ENCODE data around the gene CLIP4.
"Not testable (repeated sequence)": the region's sequence is repeated elsewhere in the genome, so short reads cannot be mapped to it uniquely, and the experiment has no call there.

CLIP4 gene

DNA sequence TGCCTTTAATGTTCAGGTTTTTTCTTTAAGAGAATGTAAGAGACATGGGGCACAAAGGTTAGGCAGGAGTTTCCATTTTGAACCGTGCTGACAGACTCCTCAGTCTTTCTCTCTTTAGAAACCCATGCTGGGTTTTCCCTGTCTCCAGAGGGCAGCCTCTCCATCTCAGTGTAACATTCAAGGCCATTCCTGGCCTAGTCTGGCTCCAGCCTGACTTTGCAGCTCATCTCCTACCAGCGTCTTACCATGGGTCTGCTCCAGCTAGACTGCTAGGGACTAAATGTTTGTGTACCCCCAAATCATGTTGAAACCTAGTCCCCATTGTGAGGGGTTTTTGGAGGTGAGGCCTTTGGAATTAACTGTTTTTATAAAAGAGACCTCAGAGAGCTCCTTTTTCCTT, 9.8 kb upstream of the CLIP4 start:
- DNase-seq: no peak

DNA sequence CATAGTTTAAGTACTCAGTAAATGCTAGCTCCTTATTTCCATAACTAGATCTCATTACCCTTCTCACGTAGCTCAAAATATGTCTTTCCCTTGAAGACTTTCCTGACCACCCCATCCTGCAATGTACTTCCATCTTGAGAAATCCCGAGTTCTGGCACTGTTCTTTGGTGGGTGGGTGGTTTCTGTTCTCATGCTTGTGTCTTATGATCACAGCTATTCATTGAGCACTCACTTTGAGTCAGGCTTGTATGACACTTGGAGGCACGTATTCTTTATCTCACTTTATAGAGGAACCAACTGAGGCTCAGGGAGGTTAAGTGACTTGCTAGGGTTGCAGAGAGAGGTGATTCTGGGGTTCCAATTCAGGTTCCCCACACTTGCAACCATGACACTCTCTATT, 9.0 kb upstream of the CLIP4 start:
- peak; percentile 19 to 71 for DNase-seq

DNA sequence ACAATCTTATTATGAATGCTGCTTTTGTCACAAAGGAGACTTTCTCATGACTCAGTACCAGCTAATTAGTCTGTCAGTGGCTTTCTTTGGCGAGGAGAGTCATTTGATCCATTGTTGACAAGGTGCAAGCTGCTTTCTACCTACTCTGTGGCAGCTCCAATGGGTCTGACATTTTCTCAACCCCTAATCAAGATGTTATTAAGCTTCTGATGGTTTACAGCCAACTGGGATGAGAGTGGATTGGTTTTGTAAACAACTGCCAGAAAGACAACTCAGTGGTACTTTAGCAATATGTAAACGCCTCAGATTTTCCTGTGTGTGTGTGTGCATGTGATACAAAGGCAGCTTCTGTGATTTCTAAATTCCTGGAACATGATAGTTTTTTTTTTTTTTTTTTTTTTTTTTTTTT, 8.2 kb upstream of the CLIP4 start:
- no peak for DNase-seq

DNA sequence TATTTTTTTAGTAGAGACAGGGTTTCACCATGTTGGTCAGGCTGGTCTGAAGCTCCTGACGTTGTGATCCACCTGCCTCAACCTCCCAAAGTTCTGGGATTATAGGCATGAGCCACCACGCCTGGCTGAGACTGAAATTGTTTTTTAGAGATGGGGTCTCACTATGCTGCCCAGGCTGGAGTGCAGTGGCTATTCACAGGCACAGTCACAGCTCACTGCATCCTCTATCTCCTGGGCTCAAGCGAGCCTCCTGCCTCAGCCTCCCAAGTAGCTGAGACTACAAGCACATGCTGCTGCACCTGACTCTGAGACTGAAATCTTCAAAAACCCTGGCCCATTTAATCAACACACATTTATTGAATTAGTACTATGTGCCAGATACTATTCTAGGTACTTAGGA, 7.7 kb upstream of the CLIP4 start:
- not testable (repeated sequence) for DNase-seq

DNA sequence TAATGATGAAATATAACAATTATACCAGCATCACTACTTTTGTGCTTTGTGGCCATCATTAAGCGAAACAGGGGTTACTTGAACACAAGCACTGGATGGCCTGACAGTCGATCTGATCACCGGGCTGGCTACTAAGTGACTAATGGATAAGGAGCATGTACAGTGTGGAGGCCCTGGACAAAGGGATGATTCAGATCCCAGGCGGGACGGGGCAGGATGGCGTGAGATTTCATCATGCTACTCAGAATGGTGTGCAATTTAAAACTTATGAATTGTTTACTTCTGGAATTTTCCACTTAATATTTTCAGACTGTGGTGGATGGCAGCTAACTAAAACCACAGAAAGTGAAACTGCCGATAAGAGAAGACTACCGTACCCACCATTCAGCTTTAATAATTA, 7.0 kb upstream of the CLIP4 start:
- DNase-seq: peak; percentile 31 to 48

DNA sequence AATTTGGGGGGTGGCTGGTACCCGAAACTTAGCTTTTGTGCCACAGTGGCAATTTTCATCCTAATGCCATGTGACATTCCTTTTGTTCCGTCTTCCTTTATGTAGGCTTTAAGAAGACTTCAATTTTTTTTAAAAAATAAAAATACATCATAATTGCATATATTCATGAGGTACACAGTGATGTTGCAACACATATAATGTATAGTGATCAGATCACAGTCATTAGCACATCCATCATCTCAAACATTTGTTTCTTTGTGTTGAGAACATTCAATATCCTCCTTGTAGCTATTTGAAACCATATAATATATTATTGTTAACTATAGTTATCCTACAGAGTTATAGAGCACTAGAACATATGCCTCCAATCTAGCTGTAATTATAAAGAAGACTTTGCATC, 6.0 kb upstream of the CLIP4 start:
- no peak for DNase-seq

DNA sequence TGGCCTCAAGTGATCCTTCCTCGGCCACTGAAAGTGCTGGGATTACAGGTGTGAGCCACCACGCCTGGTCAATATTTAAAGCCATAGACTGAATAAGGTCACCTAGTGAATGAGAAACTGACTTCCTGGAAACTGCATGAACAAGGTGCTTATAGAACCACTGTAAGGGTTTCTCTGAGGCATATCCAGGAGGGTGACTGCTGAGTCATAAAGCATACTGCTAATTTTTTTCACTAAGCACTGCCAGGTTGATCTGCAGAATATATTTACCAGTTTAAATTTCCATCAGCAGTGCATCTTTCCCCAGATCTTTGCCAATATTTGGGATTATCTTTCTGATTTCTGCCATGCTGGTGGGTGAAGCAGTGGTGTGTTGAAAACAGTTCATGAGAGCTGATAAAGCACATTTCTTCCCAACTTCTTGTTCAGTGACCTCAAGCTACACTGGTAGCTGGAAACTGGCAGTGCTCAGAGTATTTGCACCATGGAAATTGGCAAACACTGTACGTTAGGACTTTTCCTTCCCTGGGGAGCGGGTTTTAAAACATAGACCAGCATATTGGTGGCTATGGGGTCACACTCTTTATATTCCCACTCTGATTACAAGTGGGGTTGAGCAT, 4.2 kb upstream of the CLIP4 start:
- no peak for DNase-seq

DNA sequence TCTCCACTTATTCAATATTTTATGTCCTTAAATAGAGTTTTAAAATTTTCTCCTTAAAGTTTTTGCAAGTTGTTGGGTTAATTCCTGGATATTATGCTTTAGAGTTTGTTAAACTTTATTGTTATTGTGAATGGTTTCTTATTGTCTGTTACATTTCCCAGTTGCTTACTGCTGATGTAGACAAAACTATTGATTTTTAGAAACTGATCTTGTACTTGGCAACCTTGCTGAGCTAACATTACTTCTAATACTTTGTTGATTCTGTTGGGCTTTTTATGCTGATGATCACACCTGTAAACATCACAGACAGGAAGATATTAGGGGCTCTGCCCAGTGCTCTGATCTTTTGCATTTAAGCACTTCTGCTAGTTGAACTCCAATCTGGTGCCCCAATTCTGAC, 2.8 kb upstream of the CLIP4 start:
- no peak for DNase-seq

DNA sequence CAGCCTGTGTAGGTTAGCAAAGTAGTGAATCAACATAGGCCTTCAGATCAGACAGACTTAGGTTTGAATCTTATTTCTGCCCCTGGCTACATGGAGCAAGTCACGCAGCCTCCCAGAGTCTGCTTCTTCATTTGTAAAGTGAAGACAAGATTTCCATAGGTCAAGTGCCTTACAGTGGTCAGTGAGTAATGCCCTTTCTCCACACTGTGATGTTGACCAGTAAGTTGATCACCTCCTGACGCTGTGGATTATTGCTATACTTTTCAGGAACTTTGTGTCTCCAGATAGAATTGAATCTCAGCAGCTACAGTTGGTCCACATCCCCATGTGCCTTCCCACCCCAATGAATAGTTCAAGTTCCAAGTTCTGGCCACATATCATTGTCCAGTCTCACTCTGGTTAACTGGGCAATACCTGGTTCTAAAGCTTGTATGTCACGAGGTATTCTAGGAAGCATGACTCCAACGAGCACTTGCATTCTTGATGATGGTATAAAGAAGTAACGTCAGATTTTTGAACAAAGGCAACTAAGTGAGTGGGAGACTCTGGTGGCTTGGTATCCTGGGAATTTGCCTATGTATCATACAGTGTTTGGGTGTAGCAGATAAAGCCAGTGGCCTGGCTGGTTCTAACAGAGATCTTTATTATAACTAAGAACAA, 2.1 kb upstream of the CLIP4 start:
- peak; percentile 43 to 61 for DNase-seq

DNA sequence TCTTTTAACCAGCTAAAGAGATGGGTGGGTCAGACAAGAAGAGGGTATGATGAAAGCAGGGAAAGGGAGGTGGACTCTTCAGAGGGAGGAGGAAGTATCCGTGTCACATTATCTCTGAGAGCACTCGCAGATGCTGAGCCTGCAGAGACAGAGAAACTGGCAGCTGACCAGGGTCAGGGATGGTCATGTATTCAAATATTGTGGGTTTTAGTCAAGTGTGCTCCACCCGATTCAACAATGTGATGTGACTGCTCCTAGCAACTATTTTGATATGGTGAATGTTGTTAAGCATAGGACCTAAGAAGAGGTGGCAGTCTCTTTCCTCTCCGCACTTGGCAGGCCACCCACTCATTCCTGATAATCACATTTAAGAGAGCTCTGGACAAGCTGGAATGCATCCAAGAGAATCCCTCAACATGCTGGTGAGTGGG, 1.3 kb upstream of the CLIP4 start:
- DNase-seq: peak; percentile 88 to 93

DNA sequence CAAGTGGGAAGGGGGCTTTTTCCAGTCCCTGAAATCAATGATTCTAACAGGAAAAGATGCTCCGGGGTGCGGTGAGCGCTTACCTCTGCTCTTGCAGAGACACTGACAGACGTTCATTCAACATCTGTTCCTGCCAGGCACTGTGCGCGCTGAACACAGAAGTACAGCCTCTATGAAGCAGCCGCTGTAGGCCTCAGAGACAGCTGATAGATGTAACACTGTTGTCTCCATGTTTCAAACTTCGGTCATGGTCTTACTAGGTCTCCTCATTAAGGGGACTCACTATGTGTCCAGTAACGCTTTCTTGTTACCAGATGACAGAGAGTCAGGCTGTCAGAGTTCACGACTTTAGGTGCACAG, 649 bp upstream of the CLIP4 start:
- no peak for DNase-seq

DNA sequence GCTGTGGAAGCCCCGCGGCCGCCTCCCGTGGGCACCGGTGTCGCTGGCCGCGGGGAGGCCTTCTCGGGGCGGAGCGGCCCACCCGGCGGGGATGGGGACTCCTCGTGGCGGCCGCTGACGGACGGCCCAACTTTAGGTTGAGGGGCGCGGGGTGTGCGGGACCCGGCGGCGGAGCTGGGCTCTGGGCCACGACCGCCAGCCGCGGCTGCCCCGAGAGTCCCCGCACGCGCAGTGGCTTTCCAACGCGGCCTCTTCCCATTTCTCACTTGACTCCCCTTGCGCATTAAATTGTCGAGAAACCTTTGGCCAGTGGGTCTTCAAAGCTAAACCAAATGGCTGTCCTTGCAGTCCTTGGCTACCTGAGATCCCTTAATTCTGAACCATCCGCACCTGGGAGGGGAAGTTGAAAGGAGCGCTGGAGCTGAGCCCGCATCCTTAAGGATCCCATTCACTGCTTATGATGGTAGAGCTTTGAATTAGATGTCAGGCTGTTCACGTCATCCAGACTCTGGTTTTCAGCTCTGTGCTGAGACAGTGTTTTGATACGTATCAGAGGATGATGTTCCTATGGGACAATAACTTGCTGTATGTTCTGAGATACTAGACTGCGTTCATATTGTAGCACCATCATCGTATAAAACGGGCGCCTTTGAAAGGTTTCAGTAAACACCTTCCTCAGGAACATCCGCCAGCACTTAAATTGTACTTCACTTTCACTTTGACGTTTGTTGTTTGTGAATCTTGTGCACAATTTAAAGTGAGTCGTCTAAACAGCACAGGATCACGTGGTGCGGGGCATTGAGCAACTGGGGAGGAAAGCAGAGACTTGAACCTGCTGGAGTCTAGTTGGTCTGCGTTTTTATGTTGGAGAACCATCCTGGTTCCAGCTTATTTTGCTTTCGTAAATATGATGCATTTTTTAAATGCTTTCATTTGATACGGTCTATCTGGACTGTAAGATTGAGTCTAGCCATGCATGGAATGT, 874 bp downstream of the CLIP4 start:
- peak; percentile 69 to 73 for DNase-seq

DNA sequence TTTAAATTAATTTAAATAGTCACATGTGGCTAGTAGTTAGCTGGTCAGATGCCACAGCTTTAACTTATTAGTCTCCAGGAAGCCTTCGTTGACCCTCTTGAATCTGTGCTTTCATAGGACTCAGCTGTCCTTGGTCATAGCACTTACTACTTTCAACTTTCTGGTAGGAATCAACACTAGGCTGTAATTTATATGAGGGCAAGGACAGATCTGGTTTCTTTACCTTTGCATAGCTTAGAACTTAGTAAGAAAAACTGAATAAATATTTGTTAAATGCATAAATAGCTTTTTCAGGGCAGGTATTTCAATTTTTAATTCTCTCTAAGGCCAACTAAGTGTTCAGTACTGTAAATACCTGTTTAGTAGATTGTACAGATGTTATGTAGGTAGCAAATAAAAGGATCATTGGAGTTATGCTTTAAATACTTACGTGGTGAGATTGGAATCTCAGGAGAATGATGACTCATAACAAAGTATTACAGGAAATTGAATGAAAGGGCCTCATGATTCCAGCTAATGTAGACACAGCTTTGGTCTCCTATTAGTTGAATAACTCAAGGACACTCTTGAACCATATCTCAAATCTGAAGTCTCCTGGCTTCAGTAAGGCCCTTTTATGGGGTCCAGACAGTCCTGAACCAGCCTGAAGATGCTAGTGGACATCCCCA, 2.6 kb downstream of the CLIP4 start:
- DNase-seq: no peak

DNA sequence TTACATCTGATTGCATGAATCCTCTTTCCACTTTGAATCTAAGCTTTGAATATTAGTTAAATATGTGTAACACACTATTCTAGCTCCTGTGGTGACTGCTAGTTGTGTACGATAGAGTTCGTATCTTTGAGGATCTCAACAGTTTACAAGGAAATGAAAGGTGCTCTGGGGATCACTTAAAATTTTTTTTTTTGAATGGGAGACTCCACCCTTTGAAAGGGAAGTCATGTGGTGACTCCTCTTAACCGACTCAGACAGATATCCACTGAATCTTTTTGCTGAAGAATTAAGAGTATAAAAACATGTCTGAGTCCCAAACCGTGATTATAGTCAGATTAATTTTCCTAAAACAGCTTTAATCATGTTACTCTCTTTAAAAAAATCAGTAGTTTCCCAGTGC, 4.0 kb downstream of the CLIP4 start:
- no peak for DNase-seq

DNA sequence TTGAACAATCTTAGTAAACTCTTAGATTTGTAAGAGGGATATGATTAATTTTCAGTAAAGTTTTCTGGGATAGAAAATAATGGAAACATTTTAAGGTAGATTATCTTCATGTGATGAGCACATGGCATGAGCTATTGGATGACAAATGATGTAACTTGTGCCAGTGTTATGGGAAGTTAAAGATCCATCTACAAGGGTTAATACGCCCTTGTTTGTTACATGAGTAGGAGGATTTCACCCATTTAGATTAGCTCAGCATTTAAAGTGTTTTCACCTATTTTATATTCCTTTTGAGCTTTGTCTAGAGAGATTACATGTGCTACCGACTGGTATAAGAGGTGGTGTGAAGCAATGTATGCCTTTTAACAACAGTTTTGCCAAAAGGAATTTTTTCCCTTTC, 5.6 kb downstream of the CLIP4 start:
- no peak for DNase-seq

DNA sequence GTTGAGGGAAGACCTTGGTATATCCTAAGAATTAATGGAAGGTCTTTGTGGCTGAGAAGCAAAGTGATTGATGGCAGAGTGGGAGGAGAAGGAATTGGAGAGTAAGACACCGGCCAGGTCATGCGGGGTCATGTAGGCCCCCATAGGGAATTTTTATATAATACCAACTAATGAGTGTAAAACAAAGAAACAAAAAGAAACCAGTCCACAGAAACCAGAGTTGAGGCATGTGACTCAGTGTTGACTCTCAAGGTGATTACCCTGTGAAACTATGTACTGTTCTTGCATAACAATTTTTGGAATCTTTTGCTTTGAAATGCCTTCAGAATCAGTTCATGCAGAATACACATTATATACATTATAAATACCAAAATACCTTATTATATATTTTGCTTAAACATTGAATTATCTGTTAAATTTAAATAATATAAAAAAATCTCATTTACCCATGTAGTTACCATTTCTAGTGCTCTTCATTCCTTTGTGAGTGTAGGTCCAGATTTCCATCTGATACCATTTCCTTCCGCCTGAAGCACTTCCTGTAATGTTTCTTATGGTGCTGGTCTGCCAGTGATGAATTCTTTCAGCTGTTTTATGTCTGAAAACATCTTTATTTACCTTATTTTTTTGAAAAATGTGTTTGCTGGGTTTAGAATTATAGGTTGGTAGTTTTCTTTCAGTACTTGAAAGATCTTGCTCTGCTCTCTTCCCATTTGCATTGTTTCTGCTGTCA, 8.6 kb downstream of the CLIP4 start:
- DNase-seq: no peak

DNA sequence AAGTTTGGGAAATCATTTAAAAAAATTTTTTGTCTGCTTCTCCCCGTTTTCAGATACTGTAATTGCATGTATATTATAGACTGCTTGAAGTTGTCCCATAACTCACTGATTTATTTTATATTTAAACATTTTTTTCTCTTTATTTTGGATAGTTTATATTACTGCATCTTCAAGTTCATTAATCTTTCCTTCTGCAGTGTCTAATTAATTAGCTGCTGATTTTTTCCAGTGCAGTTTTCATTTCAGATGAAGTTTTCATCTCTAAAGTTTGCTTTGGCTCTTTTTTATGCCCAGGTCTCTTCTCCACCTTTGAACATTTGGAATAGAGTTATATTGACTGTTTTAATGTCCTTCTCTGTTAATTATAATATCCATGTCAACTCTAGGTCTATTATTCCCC, 9.3 kb downstream of the CLIP4 start:
- no peak for DNase-seq

DNA sequence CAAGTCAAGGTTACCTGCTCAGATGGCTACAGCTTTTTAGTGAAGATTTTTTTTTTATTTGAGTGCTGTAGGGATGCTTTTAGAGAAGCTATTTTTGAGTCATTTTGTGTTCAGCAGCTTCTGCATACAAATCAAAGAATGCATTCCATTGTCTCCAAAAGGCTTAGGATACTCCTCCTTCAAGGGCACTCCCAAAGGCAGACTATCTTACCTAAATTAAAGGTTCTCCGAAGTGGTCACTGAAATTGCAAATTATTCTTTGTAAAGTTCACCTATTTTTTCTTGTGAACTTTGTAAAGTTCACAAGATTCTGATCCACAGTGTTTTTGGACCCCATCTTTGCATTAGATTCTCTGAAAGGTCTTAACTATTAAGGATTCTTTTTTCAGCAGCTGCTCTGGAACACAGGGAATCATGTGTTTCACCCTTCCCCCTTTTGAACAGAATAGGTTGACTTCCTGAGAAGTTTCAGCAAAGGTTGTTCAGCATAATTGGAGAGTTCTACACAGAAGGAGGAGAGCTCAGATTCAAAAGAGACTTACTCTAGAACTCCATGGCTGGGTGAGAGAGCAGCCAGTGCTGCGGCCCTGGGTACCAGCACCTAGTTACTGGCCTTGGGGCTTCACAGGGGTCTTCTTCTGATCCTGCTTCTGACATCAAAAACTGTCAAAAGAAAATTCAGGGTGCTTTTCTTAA, 14.5 kb downstream of the CLIP4 start:
- no peak for DNase-seq

DNA sequence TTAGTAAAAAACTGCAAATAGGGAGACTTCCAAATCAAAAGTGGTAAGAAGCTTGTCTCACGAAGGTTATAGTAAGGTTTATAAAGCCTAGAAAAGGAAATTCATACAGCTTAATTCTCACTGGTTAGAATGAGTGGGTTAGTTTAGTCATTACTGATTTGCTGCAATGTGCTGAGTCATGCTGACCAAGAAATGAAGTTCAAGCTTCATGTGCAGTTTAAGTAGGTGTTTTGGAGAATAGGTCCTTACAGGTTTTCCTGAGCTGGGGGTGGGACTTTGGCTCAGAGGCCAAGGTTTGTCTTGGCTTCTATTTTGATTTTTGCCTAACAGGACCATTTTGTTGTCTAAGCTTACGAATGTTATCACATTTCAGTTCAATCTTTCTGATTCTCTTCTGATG, 15.1 kb downstream of the CLIP4 start:
- peak; percentile 62 to 68 for DNase-seq

DNA sequence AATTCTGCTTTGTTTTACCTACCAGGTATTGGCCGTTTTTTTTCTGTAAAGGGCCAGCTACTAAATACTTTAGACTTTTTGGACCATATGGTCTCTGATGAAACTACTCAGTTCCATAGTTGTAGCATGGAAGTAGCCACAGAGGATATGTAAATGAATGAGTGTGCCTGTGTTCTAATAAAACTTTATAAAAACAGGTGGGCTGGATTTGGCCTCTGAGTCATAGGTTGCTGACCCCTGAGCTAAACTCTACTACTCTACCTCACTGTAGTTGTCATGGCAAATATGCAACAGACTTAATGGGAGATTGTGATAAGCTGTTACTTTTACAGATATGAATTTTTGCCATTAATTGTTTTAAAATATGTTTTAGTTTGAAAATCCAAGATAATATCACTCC, 19.7 kb downstream of the CLIP4 start:
- no peak for DNase-seq

DNA sequence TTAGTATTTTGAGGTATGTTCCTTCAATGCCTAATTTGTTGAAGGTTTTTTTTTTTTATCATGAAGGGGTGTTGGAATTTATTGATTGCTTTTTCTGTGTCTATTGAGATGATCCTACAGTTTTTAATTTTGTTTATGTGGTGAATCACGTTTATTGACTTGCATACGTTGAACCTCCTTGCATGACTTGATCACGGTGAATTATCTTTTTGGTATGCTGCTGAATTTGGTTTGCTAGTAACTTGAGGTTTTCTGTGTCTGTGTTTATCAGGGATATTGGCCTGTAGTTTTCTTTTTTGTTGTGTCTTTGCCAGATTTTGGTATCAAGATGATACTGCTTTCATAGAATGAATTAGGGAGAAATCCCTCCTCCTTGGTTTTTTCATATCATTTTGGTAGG, 23.9 kb downstream of the CLIP4 start:
- no peak for DNase-seq

DNA sequence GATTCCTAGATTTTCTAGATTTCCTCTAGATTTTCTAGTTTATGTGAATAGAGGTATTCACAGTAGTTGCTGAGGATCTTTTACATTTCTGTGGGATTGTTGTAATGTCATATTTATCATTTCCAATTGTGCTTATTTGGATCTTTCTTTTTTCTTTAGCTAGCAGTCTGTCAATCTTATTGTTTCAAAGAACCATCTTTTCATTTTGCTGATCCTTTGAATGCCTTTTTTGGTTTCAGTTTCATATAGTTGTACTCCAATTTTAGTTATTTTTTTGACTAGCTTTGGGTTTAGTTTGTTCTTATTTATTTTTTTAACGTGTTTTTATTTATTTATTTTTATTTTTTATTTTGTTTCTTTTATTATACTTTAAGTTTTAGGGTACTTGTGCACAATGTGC, 24.5 kb downstream of the CLIP4 start:
- no peak for DNase-seq

Data from inflammatory macrophage treated with lipopolysaccharide for 1 hour (primary cell).